PC-9 (cell line): Measurements from ENCODE around the gene OFD1. TPM values are rescaled to one million over a fixed set of nuclear protein-coding genes. Genes with fewer than 3 reads are reported as not detected.

Experiments used
- BruUV-seq: library from RNA; stranded (reverse); fragments of 400-500 nt; replicated peaks from 2 replicates; lab custom pipeline; 2021; lab: Mats Ljungman, UMichigan
- CTCF ChIA-PET: fragments of 300-600 bp; sonication (Branson Sonifier 250); formaldehyde crosslinking; loops from one replicate; lab custom pipeline; 2022; ENCODE audit warnings: antibody characterized with exemption; lab: Charles Lee
- POLR2A ChIA-PET: fragments of 300-600 bp; sonication (Branson Sonifier 250); formaldehyde crosslinking; loops from one replicate; lab custom pipeline; 2022; ENCODE audit warnings: antibody characterized with exemption; ENCODE audit not compliant: unreplicated experiment; lab: Charles Lee
- DNase-seq, 2 experiments: peaks; one replicate each; pipeline versions ENCODE4 v3.0.0 to v3.0.0-alpha.2; 2015 to 2022; ENCODE audit warnings: mixed read lengths in 1 of 2
- H2AFZ ChIP-seq: fragments of 200-600 bp; sonication (generic); 2 replicates; pipeline ENCODE4 v1.8.1; 2017; ENCODE audit warnings: antibody characterized with exemption
- H3F3A ChIP-seq: fragments of 200-600 bp; sonication (generic); 2 replicates; pipeline ENCODE4 v1.8.1; 2017; ENCODE audit warnings: antibody characterized with exemption, mild to moderate bottlenecking, low read depth; ENCODE audit not compliant: insufficient read depth
- H3K27ac ChIP-seq: fragments of 200-600 bp; sonication (generic); 2 replicates; pipeline ENCODE4 v1.6.1; 2016; ENCODE audit warnings: mixed run types
- H3K27me3 ChIP-seq: fragments of 200-600 bp; sonication (generic); 2 replicates; pipeline ENCODE4 v1.6.1; 2016; ENCODE audit warnings: low read depth, mixed run types; ENCODE audit not compliant: insufficient read depth
- H3K36me3 ChIP-seq: fragments of 200-600 bp; sonication (generic); 2 replicates; pipeline ENCODE4 v1.6.1; 2016; ENCODE audit warnings: low read depth, mixed run types
- H3K4me1 ChIP-seq: fragments of 200-600 bp; sonication (generic); replicated peaks from 2 replicates; pipeline ENCODE4 v1.6.1; 2016; ENCODE audit warnings: mixed run types; ENCODE audit not compliant: insufficient read depth
- H3K4me2 ChIP-seq: fragments of 200-600 bp; sonication (generic); 2 replicates; pipeline ENCODE4 v1.6.1; 2017; ENCODE audit warnings: mixed run types
- H3K4me3 ChIP-seq: fragments of 200-600 bp; sonication (generic); 2 replicates; pipeline ENCODE4 v1.6.1; 2016; ENCODE audit warnings: mixed run types
- H3K79me2 ChIP-seq: fragments of 200-600 bp; sonication (generic); 2 replicates; pipeline ENCODE4 v1.6.1; 2017; ENCODE audit warnings: low read depth, mixed run types
- H3K9me2 ChIP-seq: fragments of 200-600 bp; sonication (generic); 2 replicates; pipeline ENCODE4 v1.8.1; 2017; ENCODE audit warnings: mild to moderate bottlenecking; ENCODE audit not compliant: insufficient read depth
- H3K9me3 ChIP-seq: fragments of 200-600 bp; sonication (generic); 2 replicates; pipeline ENCODE4 v1.8.1; 2016; ENCODE audit warnings: low read depth; ENCODE audit not compliant: insufficient read depth
- H4K20me1 ChIP-seq: fragments of 200-600 bp; sonication (generic); 2 replicates; pipeline ENCODE4 v1.8.1; 2017; ENCODE audit not compliant: insufficient read depth
- CTCF ChIP-seq: fragments of 200-600 bp; sonication (generic); conservative IDR thresholded peaks from 2 replicates; pipeline ENCODE4 v1.6.1; 2017; ENCODE audit warnings: mixed run types, antibody characterized with exemption, mild to moderate bottlenecking, moderate library complexity
- EZH2 ChIP-seq: fragments of 200-600 bp; sonication (generic); IDR thresholded peaks from 2 replicates; pipeline ENCODE4 v1.8.0; 2017; ENCODE audit warnings: antibody characterized with exemption, low read depth
- intact Hi-C: fragments of 100-400 bp; cut with micrococcal nuclease; formaldehyde crosslinking; loops from one replicate; pipeline ENCODE4 v1.10.0; 2022; ENCODE audit not compliant: unreplicated experiment
- total RNA-seq: library from RNA; stranded (reverse); gene quantifications from 2 replicates; pipeline ENCODE4 v1.2.3, GENCODE V29; 2021

OFD1 gene
- total RNA-seq, 1 experiment from 2014 or later, result 31.6 TPM

GRCh38 chrX:13764765-13765164 is 30.2 kb downstream of the OFD1 start:
- Histone ChIP-seq H3K4me3 (no peak overlapping the region), H3K9me3 (no peaks in the 10 kb centered on the region), H3K79me2 (no peaks in the 10 kb centered on the region), H2AFZ (no peak overlapping the region), H3F3A (no peaks in the 10 kb centered on the region), H3K36me3 (peaks cover 15% of the 10 kb centered on the region; the same call in 1 of the 2 replicates), H3K9me2 (no peaks in the 10 kb centered on the region), H3K4me1 (no peaks in the 10 kb centered on the region), H4K20me1 (no peaks in the 10 kb centered on the region), H3K4me2 (no peak overlapping the region), H3K27ac (no peak overlapping the region), H3K27me3 (no peaks in the 10 kb centered on the region)
- ChIA-PET POLR2A (no interaction called here), CTCF (no interaction called here)
- TF ChIP-seq CTCF (no peak), EZH2 (no peak)
- intact Hi-C loops, result no loop called here
- BruUV-seq, result no TSS peak
- DNase-seq, result no peak

GRCh38 chrX:13768939-13769338 is 34.4 kb downstream of the OFD1 start:
- peaks cover 9% of the 10 kb centered on the region; the same call in 1 of the 2 replicates for H3K36me3 ChIP-seq
- intact Hi-C loops, result no loop called here
- DNase-seq, result no peak
- H3K27me3 ChIP-seq, result no peaks in the 10 kb centered on the region
- no peaks in the 10 kb centered on the region for H3K9me2 ChIP-seq
- H3K27ac ChIP-seq, result no peak overlapping the region
- H4K20me1 ChIP-seq, result no peaks in the 10 kb centered on the region
- H3K4me2 ChIP-seq, result no peak overlapping the region
- no TSS peak for BruUV-seq
- TF ChIP-seq CTCF (no peak), EZH2 (no peak)
- no peaks in the 10 kb centered on the region for H3F3A ChIP-seq
- ChIA-PET POLR2A (interaction anchor here (0.9 kb wide), 1 partner anchor 38 kb away, joined by 11 read pairs; no protein-coding TSS in a partner anchor), CTCF (no interaction called here)
- no peaks in the 10 kb centered on the region for H3K4me1 ChIP-seq
- no peak overlapping the region for H2AFZ ChIP-seq
- H3K9me3 ChIP-seq, result no peaks in the 10 kb centered on the region
- no peak overlapping the region for H3K4me3 ChIP-seq
- H3K79me2 ChIP-seq, result no peaks in the 10 kb centered on the region

GRCh38 chrX:13770013-13770535 is 35.5 kb downstream of the OFD1 start:
- H4K20me1 ChIP-seq, result no peaks in the 10 kb centered on the region
- H3K79me2 ChIP-seq, result no peaks in the 10 kb centered on the region
- H3F3A ChIP-seq, result no peaks in the 10 kb centered on the region
- DNase-seq, result no peak
- ChIA-PET POLR2A (interaction anchor here (0.5 to 0.9 kb wide), 2 partner anchors 39 to 1799 kb away, joined by 3 to 11 read pairs; no protein-coding TSS in a partner anchor), CTCF (no interaction called here)
- no peak overlapping the region for H3K4me3 ChIP-seq
- no peak overlapping the region for H3K4me2 ChIP-seq
- H3K27me3 ChIP-seq, result no peaks in the 10 kb centered on the region
- H3K9me2 ChIP-seq, result no peaks in the 10 kb centered on the region
- H3K9me3 ChIP-seq, result no peaks in the 10 kb centered on the region
- BruUV-seq, result no TSS peak
- no peak overlapping the region for H2AFZ ChIP-seq
- TF ChIP-seq CTCF (no peak), EZH2 (no peak)
- peaks cover 9% of the 10 kb centered on the region; the same call in 1 of the 2 replicates for H3K36me3 ChIP-seq
- intact Hi-C loops, result no loop called here
- no peak overlapping the region for H3K27ac ChIP-seq
- no peaks in the 10 kb centered on the region for H3K4me1 ChIP-seq
